GM18867 (cell line): ENCODE data around the gene MSI2.

Experiments used
- ATAC-seq: cut with Tn5 transposase; IDR thresholded peaks from one replicate; pipeline ENCODE4 v1.9.1; 2021; ENCODE audit warnings: mild to moderate bottlenecking, moderate library complexity; ENCODE audit not compliant: unreplicated experiment

MSI2 gene

DNA sequence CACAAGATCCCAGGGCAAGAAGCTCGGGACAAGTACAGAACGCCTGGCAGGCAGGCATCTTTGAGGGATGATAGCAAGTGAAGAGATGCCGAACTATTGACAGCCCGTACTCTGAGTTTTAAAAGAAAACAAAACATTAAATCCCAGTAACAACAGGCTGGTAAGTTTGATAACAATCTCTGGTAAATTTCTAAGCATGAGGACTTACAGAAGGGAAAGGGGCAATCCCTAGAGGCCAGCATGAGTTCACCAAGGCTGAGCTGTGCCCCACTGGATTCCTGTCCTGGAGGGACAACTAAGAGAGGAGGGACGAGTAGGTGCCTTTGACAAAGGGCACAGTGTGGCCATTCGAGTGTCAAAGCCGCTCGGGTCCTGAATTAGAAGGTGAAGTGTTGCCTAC, 462.6 kb downstream of the MSI2 start:
- no peak for ATAC-seq

DNA sequence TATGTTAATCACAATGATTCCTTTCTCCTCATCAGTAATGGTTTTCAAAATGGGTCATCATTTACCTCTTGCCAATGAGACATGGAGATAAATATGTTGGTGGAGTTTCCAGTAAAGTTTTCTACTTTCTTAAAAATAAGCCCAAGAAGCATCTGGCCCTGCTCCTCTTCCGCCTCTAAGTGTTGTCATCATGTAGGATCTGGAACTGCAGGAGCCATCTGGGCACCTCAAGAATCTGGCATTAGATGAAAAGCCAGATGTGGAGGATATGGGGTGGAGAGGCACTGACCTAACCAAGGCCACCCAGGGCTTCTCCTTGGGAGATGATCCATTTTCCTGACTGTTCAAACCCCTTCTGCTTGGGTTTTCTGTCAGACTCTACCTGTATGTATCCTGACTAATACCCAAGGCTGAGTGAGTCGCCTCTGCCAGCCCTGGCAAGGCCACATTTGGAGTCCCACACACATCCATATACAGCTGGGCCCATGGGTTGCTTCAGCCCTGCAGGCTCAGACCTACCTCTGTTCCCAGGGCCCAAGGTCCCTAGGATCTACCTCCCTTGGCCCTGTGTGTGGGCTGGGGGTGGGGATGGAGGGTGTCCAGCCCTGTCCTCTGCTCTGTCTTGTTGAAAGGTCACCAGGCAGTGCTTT, 464.2 kb downstream of the MSI2 start:
- no peak for ATAC-seq

DNA sequence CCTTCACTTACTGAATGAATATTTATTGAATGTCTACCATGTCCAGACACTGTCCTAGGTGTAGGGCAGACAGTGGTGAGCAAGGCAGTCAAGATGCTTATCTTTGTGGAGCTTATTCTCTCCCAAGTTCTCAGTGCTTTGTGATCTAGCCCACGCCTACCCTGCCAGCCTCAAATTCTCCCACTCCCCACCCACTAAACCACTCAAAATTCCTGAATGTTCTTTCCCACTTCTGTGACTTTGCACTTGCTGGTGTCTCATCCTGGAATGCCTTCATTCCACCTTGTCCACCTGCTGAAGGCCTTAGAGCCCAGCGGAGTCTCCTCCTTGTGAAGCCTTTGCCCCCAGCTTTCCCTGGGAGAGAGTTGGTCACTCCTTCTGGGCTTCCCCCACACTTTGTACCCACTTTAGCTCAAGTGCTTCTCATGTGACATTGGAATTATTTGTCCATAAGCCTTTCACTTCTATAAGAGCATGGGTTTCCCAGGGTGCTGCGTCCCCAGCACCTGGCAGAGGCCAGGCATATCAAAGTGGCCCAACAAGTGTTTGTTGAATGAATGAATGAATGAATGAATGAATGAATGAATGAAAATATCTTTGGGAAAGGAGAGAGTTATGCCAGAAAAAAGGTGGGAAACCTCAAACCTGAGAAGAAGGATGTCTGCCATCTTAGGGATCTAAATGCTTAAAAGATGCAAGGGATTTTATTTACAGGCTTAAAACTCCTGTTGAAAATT, 465.8 kb downstream of the MSI2 start:
- ATAC-seq: no peak

GRCh38 chr17:57722704-57723043, 466.4 kb downstream of the MSI2 start:
- ATAC-seq: no peak

GRCh38 chr17:57723427-57724025, 467.2 kb downstream of the MSI2 start:
- ATAC-seq: no peak

GRCh38 chr17:57724026-57724728, 467.9 kb downstream of the MSI2 start:
- peak; percentile 38 for ATAC-seq

GRCh38 chr17:57724729-57725125, 468.4 kb downstream of the MSI2 start:
- ATAC-seq: no peak

GRCh38 chr17:57726213-57726790, 470.0 kb downstream of the MSI2 start:
- ATAC-seq: no peak

- no peak for ATAC-seq
Observed at GRCh38 chr17:57726838-57727237, 470.5 kb downstream of the MSI2 start.

DNA sequence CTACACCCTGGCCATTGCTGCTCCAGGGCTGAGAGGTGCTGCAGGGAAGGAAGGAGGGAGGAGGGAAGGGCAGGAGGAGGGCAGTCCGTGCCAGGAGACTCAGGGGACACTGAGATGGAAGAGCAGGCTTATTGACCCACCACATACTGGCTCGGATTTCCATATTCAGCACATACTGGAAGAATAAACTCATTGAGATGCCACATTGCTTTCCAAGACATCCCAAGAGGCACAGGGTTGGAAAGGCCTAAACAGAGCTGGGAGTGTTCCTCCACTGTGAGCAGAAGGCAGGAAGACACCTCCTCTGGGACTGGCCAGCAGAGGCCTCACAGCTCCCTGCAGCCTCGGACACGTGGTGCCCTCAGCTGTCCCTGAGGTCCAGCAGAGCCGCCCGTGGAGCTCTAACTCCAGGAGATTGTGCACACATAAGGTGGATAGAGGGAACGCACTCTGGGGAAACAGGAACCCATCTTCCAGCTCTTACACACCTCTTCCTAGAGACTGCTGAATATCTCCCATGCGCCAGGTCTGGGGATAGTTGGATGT, 471.4 kb downstream of the MSI2 start:
- ATAC-seq: no peak

DNA sequence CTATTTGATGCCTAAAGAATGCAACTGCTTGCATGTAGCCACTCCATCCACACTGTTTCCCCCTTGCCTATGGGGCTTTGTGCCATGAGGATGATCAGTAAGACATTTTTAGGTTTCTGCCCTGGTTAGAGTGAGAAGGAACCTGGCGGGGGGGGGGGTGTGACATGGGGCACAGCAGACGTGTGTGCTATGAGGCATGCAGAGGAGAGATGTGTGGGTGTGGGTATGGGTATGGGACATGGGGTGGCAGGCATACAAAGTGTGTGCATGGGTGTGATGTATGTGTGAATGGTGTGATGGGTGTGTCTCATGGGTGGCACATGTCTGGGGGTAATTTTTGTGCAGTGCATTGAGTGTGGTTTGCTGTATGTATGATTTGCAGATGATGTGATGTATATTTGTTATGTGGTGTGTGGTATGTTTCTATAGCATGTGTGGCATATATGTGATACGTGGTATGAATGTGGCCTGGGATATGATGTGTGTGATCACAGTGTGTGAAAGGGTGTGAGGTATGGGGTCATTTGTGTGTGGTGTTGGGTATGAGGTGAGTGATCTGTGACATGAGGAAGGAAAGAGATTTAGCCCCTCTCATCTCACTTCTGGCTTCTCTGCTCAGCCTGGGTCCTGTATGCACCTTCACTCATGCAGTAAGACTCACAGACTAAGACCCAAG, 473.8 kb downstream of the MSI2 start:
- ATAC-seq: no peak

- no peak for ATAC-seq
Observed at GRCh38 chr17:57732062-57732461, 475.7 kb downstream of the MSI2 start.

- no peak for ATAC-seq
Observed at GRCh38 chr17:57733085-57733484, 476.8 kb downstream of the MSI2 start.
